PFSK-1 (cell line): Measurements from ENCODE around the gene FARS2.

Experiments used
- FOXP2 ChIP-seq: optimal IDR thresholded peaks from 2 replicates; pipeline ENCODE3; 2011; ENCODE audit warnings: borderline replicate concordance, control low read depth, inconsistent platforms; ENCODE audit not compliant: insufficient read depth; ENCODE audit errors: extremely low read length, extremely low read depth
- POLR2AphosphoS5 ChIP-seq: IDR thresholded peaks from 2 replicates; pipeline ENCODE4 v1.6.1; 2012; ENCODE audit warnings: low read depth, mild to moderate bottlenecking, control low read depth, low read length, moderate library complexity
- SIN3A ChIP-seq: IDR thresholded peaks from 2 replicates; pipeline ENCODE4 v1.6.1; 2012; ENCODE audit warnings: mild to moderate bottlenecking, low read length, moderate library complexity, borderline replicate concordance; ENCODE audit not compliant: insufficient read depth
- TAF1 ChIP-seq: IDR thresholded peaks from 2 replicates; pipeline ENCODE4 v1.6.1; 2012; ENCODE audit warnings: low read length, control low read depth, borderline replicate concordance; ENCODE audit not compliant: insufficient read depth
- TF ChIP-seq, protein P1 (sequence below), 2 experiments: IDR thresholded peaks; 2 replicates each; pipeline versions ENCODE4 v1.6.1 to v1.8.0; 2011 to 2012; ENCODE audit warnings: low read depth in 2 of 2, low read length in 2 of 2, control low read depth in 1 of 2, inconsistent platforms in 1 of 2, mild to moderate bottlenecking in 1 of 2, moderate library complexity in 1 of 2; ENCODE audit not compliant: insufficient read depth in 1 of 2

FARS2 gene

DNA sequence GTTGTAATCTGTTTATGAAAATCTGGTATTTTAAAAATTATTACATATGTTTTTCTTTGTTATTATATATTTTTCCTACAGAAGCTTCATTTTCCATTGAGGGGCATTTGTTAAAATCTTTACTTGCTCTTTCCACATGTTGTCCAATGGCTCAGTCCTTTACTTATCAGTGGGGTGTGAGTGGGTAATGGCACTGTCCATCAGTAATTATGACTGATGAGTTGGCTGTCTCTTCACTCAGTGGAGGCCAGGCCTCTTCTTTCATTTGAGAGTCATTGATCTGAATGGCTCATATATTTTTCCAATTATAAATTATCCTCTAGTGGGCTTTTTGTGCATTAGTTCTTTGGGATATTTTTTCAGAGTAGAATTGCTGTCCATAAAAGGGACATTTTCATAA, 45.7 kb downstream of the FARS2 start:
- TF ChIP-seq POLR2AphosphoS5, result no peak
- TF ChIP-seq FOXP2, result no peak
- no peak for TF ChIP-seq SIN3A
- no peak for TF ChIP-seq TAF1
- TF ChIP-seq, protein P1, sequence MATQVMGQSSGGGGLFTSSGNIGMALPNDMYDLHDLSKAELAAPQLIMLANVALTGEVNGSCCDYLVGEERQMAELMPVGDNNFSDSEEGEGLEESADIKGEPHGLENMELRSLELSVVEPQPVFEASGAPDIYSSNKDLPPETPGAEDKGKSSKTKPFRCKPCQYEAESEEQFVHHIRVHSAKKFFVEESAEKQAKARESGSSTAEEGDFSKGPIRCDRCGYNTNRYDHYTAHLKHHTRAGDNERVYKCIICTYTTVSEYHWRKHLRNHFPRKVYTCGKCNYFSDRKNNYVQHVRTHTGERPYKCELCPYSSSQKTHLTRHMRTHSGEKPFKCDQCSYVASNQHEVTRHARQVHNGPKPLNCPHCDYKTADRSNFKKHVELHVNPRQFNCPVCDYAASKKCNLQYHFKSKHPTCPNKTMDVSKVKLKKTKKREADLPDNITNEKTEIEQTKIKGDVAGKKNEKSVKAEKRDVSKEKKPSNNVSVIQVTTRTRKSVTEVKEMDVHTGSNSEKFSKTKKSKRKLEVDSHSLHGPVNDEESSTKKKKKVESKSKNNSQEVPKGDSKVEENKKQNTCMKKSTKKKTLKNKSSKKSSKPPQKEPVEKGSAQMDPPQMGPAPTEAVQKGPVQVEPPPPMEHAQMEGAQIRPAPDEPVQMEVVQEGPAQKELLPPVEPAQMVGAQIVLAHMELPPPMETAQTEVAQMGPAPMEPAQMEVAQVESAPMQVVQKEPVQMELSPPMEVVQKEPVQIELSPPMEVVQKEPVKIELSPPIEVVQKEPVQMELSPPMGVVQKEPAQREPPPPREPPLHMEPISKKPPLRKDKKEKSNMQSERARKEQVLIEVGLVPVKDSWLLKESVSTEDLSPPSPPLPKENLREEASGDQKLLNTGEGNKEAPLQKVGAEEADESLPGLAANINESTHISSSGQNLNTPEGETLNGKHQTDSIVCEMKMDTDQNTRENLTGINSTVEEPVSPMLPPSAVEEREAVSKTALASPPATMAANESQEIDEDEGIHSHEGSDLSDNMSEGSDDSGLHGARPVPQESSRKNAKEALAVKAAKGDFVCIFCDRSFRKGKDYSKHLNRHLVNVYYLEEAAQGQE (IDR thresholded peaks at IDR 0.05; ENCODE audit: insufficient read depth in 1 of 2, low read depth in 2 of 2, low read length in 2 of 2), result no peak

DNA sequence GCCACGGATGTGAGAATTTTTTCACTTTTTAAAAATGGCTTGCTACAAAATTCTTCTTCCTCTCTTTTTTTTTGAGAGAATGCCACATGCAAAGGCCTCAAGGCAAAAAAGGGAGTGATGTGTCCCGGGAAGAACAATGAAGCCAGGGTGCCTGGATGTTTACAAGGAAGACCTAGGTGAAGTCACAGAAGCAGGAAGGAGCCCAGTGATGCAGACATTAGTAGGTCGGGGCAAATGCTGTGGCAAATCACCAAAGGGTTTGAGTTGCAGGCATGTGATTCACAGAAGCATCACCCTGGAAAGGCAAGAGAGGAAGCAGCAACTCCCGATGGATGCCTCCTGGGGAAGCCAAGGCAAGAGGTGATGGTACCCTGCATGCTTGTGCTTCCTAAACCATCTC, 46.8 kb downstream of the FARS2 start:
- TF ChIP-seq SIN3A (no peak), TAF1 (no peak), FOXP2 (no peak), POLR2AphosphoS5 (no peak)
- TF ChIP-seq, protein P1 (IDR thresholded peaks at IDR 0.05; ENCODE audit: insufficient read depth in 1 of 2, low read depth in 2 of 2, low read length in 2 of 2), result no peak

DNA sequence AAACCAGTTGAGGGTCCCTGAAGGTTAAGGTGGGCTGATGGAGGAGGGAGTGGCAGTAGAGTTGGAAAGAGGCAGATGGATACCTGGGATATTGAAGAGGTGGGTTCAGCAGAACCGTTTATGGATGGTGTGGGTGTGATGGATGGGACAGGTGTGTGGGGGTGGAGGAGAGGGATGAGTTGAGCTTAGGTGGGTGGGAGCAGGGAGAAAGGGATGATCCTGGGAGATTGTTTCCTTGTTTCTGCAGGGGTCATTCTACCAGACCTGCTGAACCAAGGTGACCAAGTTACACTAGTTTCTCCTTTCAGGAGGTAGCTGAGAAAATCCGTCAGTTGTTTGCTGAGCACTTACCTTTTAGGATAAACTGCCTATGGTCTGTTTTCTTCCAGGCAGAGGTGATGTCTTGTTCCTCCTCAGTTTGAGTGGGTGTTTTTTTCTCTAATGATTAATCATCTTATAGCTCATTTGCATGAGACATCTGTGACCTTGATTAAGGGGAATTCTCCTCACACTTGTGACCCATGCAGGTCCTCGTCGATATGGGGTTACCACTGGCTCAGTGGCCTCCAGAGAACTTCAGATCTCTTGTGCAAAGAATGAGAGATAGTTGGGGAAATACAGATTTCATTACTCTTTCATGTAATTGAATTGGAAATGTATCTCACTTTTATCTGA, 53.0 kb downstream of the FARS2 start:
- TF ChIP-seq POLR2AphosphoS5 (no peak), SIN3A (no peak), TAF1 (no peak), FOXP2 (no peak)
- TF ChIP-seq, protein P1 (IDR thresholded peaks at IDR 0.05; ENCODE audit: insufficient read depth in 1 of 2, low read depth in 2 of 2, low read length in 2 of 2), result no peak

DNA sequence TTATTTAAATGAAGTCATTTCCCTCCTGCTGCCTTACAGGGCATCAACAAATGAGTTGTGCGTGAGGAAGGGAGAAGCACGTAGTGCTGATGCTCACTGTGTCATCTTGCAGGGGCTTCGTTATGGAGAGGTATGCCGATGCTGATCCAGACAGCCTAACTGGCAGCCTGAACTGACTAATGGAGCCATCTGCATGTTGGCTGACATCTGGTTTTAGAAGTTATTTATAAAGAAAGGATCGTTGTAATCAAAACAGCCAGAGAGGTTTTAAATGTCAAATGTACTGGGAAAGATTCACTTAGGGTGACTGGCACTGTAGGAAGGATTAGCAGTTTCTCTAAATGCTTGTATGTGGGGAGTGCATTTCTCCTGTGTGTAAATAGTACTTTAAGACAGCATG, 54.6 kb downstream of the FARS2 start:
- TF ChIP-seq FOXP2, result no peak
- TF ChIP-seq, protein P1 (IDR thresholded peaks at IDR 0.05; ENCODE audit: insufficient read depth in 1 of 2, low read depth in 2 of 2, low read length in 2 of 2), result no peak
- TF ChIP-seq TAF1, result no peak
- no peak for TF ChIP-seq POLR2AphosphoS5
- TF ChIP-seq SIN3A, result no peak
